ENCODE measurements around the gene GASK1A.
A peak's percentile ranks its signal among the peaks of the same experiment; 100 is the strongest.

The GASK1A gene

DNA sequence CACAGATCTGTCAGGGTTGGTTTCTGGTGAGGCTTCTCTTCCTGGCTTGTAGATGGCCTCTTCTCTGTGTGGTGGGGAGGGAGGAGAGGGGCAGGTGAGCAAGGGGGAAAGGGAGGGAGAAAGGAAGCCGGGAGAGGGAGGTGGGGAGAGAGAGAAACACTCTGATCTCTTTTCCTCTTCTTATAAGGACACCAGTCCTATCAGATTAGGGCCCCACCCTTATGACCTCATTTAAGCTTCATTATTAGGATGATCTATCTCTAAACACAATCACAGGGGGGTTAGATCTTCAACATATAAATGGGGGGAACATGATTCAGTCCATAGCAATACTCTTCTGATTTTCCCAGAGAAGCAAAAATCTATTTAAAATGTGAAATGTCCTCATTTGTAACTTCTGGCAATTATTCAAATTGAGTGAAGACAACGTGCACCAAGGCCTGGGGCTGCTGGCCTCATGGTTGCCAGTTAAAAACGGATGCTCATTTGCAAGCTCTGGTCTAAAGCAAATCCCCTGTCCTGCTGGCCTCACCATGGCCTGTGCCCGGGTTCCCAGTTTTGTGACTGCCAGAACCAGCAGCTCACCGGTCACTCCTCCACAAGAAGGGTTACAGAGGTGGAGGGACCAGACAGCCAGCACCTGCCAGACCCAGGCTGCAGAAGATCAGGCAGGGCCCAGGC lies 118.4 kb downstream of the GASK1A start:
- H3K4me3 ChIP-seq (ENCODE audit: low read depth in 1 of 2, low read length in 2 of 2): no peak overlapping the region
- ATAC-seq (ENCODE audit: insufficient read depth, low read depth): no peak
- H3K27me3 ChIP-seq (ENCODE audit: insufficient read depth, low read length, poor library complexity): no peaks in the 10 kb centered on the region

DNA sequence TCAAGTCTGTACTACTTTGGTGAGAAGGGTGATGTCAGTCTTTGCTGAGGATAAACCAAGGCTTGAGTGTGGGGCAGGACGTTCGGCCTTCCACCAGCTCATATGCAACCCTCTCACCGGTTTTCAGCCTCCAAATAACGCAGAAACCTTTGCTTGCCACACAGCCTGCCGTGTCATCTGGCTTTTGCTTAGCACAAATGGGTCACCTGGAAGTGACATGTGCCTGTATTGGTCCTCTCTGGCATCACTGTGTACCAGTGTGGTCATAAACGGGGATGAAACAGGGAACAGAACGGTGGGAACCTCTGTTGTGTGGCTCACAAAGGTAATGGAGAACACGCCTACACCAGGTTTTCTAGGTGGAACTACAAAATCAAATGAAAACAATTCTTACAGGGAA lies 119.7 kb downstream of the GASK1A start:
- Histone ChIP-seq H3K79me2 (ENCODE audit: insufficient read depth, low read length) (peaks cover 48% of the 10 kb centered on the region), H3K4me3 (ENCODE audit: low read depth in 1 of 2, low read length in 2 of 2) (no peak overlapping the region), H4K20me1 (ENCODE audit: insufficient read depth, low read length) (peaks cover 62% of the 10 kb centered on the region), H3K4me2 (ENCODE audit: insufficient read depth, low read length) (no peak overlapping the region), H3K27ac (ENCODE audit: low read length) (no peak overlapping the region), H3K4me1 (ENCODE audit: insufficient read depth, low read length) (peaks cover 6% of the 10 kb centered on the region), H3K27me3 (ENCODE audit: insufficient read depth, low read length, poor library complexity) (no peaks in the 10 kb centered on the region), H3K9ac (ENCODE audit: low read depth, low read length) (no peak overlapping the region), H3K36me3 (ENCODE audit: insufficient read depth, low read length) (no peaks in the 10 kb centered on the region), H3K9me3 (ENCODE audit: insufficient read depth, low read length, severe bottlenecking) (no peaks in the 10 kb centered on the region), H2AFZ (ENCODE audit: low read depth, low read length) (no peak overlapping the region)
- ATAC-seq (ENCODE audit: insufficient read depth, low read depth): no peak
- TF ChIP-seq, protein P1, sequence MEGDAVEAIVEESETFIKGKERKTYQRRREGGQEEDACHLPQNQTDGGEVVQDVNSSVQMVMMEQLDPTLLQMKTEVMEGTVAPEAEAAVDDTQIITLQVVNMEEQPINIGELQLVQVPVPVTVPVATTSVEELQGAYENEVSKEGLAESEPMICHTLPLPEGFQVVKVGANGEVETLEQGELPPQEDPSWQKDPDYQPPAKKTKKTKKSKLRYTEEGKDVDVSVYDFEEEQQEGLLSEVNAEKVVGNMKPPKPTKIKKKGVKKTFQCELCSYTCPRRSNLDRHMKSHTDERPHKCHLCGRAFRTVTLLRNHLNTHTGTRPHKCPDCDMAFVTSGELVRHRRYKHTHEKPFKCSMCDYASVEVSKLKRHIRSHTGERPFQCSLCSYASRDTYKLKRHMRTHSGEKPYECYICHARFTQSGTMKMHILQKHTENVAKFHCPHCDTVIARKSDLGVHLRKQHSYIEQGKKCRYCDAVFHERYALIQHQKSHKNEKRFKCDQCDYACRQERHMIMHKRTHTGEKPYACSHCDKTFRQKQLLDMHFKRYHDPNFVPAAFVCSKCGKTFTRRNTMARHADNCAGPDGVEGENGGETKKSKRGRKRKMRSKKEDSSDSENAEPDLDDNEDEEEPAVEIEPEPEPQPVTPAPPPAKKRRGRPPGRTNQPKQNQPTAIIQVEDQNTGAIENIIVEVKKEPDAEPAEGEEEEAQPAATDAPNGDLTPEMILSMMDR (IDR thresholded peaks at IDR 0.05; ENCODE audit: borderline replicate concordance, extremely low read depth, low read length, poor library complexity, severe bottlenecking): no peak
- no peak for TF ChIP-seq EZH2 (IDR thresholded peaks at IDR 0.05; ENCODE audit: borderline replicate concordance, low read depth, low read length, severe bottlenecking)
- no peak for DNase-seq

More for the DNA sequence above, 118.4 kb downstream of the GASK1A start:
- Histone ChIP-seq H3K27ac (ENCODE audit: low read length) (no peak overlapping the region), H2AFZ (ENCODE audit: low read depth, low read length) (no peak overlapping the region), H3K9ac (ENCODE audit: low read depth, low read length) (no peak overlapping the region), H3K36me3 (ENCODE audit: insufficient read depth, low read length) (no peaks in the 10 kb centered on the region), H3K9me3 (ENCODE audit: insufficient read depth, low read length, severe bottlenecking) (no peaks in the 10 kb centered on the region), H3K4me2 (ENCODE audit: insufficient read depth, low read length) (no peak overlapping the region), H4K20me1 (ENCODE audit: insufficient read depth, low read length) (peaks cover 62% of the 10 kb centered on the region), H3K4me1 (ENCODE audit: insufficient read depth, low read length) (no peaks in the 10 kb centered on the region), H3K79me2 (ENCODE audit: insufficient read depth, low read length) (peaks cover 45% of the 10 kb centered on the region)
- no peak for DNase-seq
- TF ChIP-seq, protein P1 (IDR thresholded peaks at IDR 0.05; ENCODE audit: borderline replicate concordance, extremely low read depth, low read length, poor library complexity, severe bottlenecking): no peak
- no peak for TF ChIP-seq EZH2 (IDR thresholded peaks at IDR 0.05; ENCODE audit: borderline replicate concordance, low read depth, low read length, severe bottlenecking)

DNA sequence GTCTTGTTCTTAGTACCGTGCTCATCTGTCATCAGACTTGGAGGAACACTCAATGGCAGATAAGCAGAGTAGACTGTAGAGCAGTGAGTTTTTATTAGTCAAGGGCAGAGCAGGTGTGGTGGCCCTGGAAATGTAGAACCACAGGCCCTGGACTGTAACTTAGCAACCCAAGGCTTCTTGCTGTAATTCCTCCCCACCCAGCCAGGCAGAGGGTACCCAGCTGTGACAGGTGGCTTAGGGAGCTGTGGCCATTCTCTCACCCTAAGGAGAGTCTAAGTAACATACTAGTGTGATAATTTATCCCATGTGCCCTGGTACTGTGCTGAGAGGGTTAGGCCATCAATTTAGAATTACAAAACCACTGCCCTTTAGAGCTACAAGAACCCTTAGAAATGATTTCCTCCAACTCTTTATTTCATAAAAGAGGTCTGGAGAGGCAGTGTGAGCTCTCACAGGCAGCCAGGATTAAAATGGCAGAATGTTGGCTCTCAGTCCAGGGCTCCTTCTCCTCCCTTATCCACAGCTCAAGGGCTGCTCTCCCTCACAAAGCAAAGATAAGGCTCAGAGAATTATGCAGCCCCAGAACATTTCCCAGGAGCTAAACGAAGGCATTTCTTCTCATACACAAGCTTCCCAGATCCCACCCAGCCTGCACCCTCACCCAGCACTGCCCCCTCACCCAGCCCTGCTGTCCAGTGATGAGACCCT lies 123.8 kb downstream of the GASK1A start:
- no peak for TF ChIP-seq EZH2 (IDR thresholded peaks at IDR 0.05; ENCODE audit: borderline replicate concordance, low read depth, low read length, severe bottlenecking)
- TF ChIP-seq, protein P1 (IDR thresholded peaks at IDR 0.05; ENCODE audit: borderline replicate concordance, extremely low read depth, low read length, poor library complexity, severe bottlenecking): no peak
- Histone ChIP-seq H3K4me3 (ENCODE audit: low read depth in 1 of 2, low read length in 2 of 2) (no peak overlapping the region), H4K20me1 (ENCODE audit: insufficient read depth, low read length) (peaks cover 39% of the 10 kb centered on the region; the same call in 1 of the 2 replicates), H3K79me2 (ENCODE audit: insufficient read depth, low read length) (peaks cover 50% of the 10 kb centered on the region), H3K27me3 (ENCODE audit: insufficient read depth, low read length, poor library complexity) (no peaks in the 10 kb centered on the region), H3K9me3 (ENCODE audit: insufficient read depth, low read length, severe bottlenecking) (no peaks in the 10 kb centered on the region), H3K4me2 (ENCODE audit: insufficient read depth, low read length) (peak overlapping the region; percentile 32; the same call in 1 of the 2 replicates), H3K27ac (ENCODE audit: low read length) (no peak overlapping the region), H2AFZ (ENCODE audit: low read depth, low read length) (no peak overlapping the region), H3K9ac (ENCODE audit: low read depth, low read length) (no peak overlapping the region), H3K36me3 (ENCODE audit: insufficient read depth, low read length) (no peaks in the 10 kb centered on the region), H3K4me1 (ENCODE audit: insufficient read depth, low read length) (peaks cover 30% of the 10 kb centered on the region)
- no peak for DNase-seq
- ATAC-seq (ENCODE audit: insufficient read depth, low read depth): no peak
